MCF 10A (cell line): ENCODE results near the gene SLC39A6. TPM values are rescaled to one million over a fixed set of nuclear protein-coding genes. Genes with fewer than 3 reads are reported as not detected.
A peak's percentile ranks its signal among the peaks of the same experiment; 100 is the strongest.
"Not testable (repeated sequence)": the region's sequence is repeated elsewhere in the genome, so short reads cannot be mapped to it uniquely, and the experiment has no call there.

Experiments
- BruUV-seq: library from RNA; stranded (reverse); fragments of 400-500 nt; replicated peaks from 2 replicates; lab custom pipeline; 2021; lab: Mats Ljungman, UMichigan
- CTCF ChIA-PET: fragments of 300-600 bp; sonication (Branson Sonifier 250); formaldehyde crosslinking; extraction: SDS; loops from one replicate; lab custom pipeline; 2021; ENCODE audit warnings: antibody characterized with exemption, inconsistent platforms; lab: Yijun Ruan, JAX
- POLR2A ChIA-PET: fragments of 300-600, 350-650 bp; sonication (Branson Sonifier 250); formaldehyde crosslinking; extraction: SDS; loops from one replicate; lab custom pipeline; 2020; ENCODE audit warnings: antibody characterized with exemption, inconsistent platforms; lab: Yijun Ruan, JAX
- DNase-seq: peaks from one replicate; pipeline ENCODE4 v3.0.0-alpha.2; 2018; ENCODE audit not compliant: unreplicated experiment
- H3K27ac Mint-ChIP-seq: one replicate; pipeline ENCODE4 v1.8.0; 2022; ENCODE audit warnings: mild to moderate bottlenecking, low read depth, mixed read lengths; ENCODE audit not compliant: unreplicated experiment
- H3K27me3 Mint-ChIP-seq: one replicate; pipeline ENCODE4 v1.8.0; 2022; ENCODE audit warnings: mixed read lengths; ENCODE audit not compliant: insufficient read depth, unreplicated experiment
- H3K36me3 Mint-ChIP-seq: one replicate; pipeline ENCODE4 v1.8.0; 2022; ENCODE audit warnings: mild to moderate bottlenecking, moderate library complexity, mixed read lengths; ENCODE audit not compliant: insufficient read depth, unreplicated experiment
- H3K4me1 Mint-ChIP-seq: one replicate; pipeline ENCODE4 v1.8.0; 2022; ENCODE audit warnings: mixed read lengths; ENCODE audit not compliant: insufficient read depth, unreplicated experiment
- H3K4me3 Mint-ChIP-seq: one replicate; pipeline ENCODE4 v1.8.0; 2022; ENCODE audit warnings: mild to moderate bottlenecking, moderate library complexity, mixed read lengths; ENCODE audit not compliant: unreplicated experiment
- H3K9me3 Mint-ChIP-seq: one replicate; pipeline ENCODE4 v1.8.0; 2022; ENCODE audit warnings: mixed read lengths; ENCODE audit not compliant: unreplicated experiment
- CTCF ChIP-seq: fragments of 200-600 bp; IDR thresholded peaks from one replicate; pipeline ENCODE4 v1.8.0; 2022; ENCODE audit warnings: antibody characterized with exemption, mild to moderate bottlenecking; ENCODE audit not compliant: unreplicated experiment
- intact Hi-C: fragments of 100-400 bp; cut with micrococcal nuclease; formaldehyde crosslinking; loops from 2 replicates; pipeline ENCODE4 v1.14.1; 2022
- total RNA-seq: library from RNA; stranded (reverse); gene quantifications from 2 replicates; pipeline ENCODE4 v1.2.3, GENCODE V29; 2022

SLC39A6 gene
- total RNA-seq, 1 experiment from 2014 or later: 49.7 TPM

- peak; percentile 4 for DNase-seq
- POLR2A ChIA-PET: interaction anchor here (0.5 to 1.2 kb wide), 7 partner anchors 9 to 1631 kb away, joined by 3 to 6 read pairs (median 3); no protein-coding TSS in a partner anchor
- intact Hi-C loops: no loop called here
- BruUV-seq: no TSS peak
- Mint-ChIP-seq H3K9me3 (no peaks in the 10 kb centered on the region), H3K4me1 (peaks cover 24% of the 10 kb centered on the region), H3K4me3 (no peak overlapping the region), H3K27ac (peak overlapping the region; percentile 16), H3K27me3 (no peaks in the 10 kb centered on the region), H3K36me3 (peaks cover 64% of the 10 kb centered on the region)
- no peak for TF ChIP-seq CTCF
- CTCF ChIA-PET: interaction anchor here (0.6 to 1.0 kb wide), 3 partner anchors 59 to 108 kb away, joined by 3 to 4 read pairs (median 4); no protein-coding TSS in a partner anchor
These were observed 4.3 kb downstream of the SLC39A6 start for GRCh38 chr18:36124841-36125240.

- H3K27me3 Mint-ChIP-seq: no peaks in the 10 kb centered on the region
- POLR2A ChIA-PET: interaction anchor here (0.6 to 2.2 kb wide), 3 partner anchors 8 to 156 kb away, joined by 3 to 16 read pairs (median 3); partner anchors contain the start of gene SLC39A6
- DNase-seq: no peak
- H3K9me3 Mint-ChIP-seq: no peaks in the 10 kb centered on the region
- peaks cover 83% of the 10 kb centered on the region for H3K36me3 Mint-ChIP-seq
- BruUV-seq: no TSS peak
- H3K4me1 Mint-ChIP-seq: peaks cover 9% of the 10 kb centered on the region
- CTCF ChIA-PET: interaction anchor here (0.6 to 2.2 kb wide), 5 partner anchors 23 to 684 kb away, joined by 3 to 8 read pairs (median 3); no protein-coding TSS in a partner anchor
- no peak overlapping the region for H3K27ac Mint-ChIP-seq
- no peak overlapping the region for H3K4me3 Mint-ChIP-seq
- no peak for TF ChIP-seq CTCF
- intact Hi-C loops: no loop called here
These were observed 8.8 kb downstream of the SLC39A6 start for GRCh38 chr18:36120297-36120696.

- BruUV-seq, CTCF ChIA-PET, DNase-seq, H3K4me3 Mint-ChIP-seq, H3K27me3 Mint-ChIP-seq, intact Hi-C loops, H3K4me1 Mint-ChIP-seq, H3K9me3 Mint-ChIP-seq, H3K27ac Mint-ChIP-seq: not testable (repeated sequence)
- H3K36me3 Mint-ChIP-seq: peaks cover 84% of the 10 kb centered on the region
- POLR2A ChIA-PET: interaction anchor here (0.6 to 3.1 kb wide), 3 partner anchors 8 to 783 kb away, joined by 3 to 21 read pairs (median 5); partner anchors contain the start of genes ELP2 and SLC39A6
These were observed 12.4 kb downstream of the SLC39A6 start for GRCh38 chr18:36116771-36117170.

- CTCF ChIA-PET: interaction anchor here (0.6 kb wide), 1 partner anchor 109 kb away, joined by 3 read pairs; no protein-coding TSS in a partner anchor
- no peak for TF ChIP-seq CTCF
- POLR2A ChIA-PET: interaction anchor here (1.8 kb wide), 1 partner anchor 15 kb away, joined by 4 read pairs; the partner anchor contains the start of genes ELP2 and SLC39A6
- Mint-ChIP-seq H3K36me3 (peaks cover 87% of the 10 kb centered on the region), H3K9me3 (no peaks in the 10 kb centered on the region), H3K4me3 (no peak overlapping the region), H3K27me3 (no peaks in the 10 kb centered on the region), H3K4me1 (no peaks in the 10 kb centered on the region), H3K27ac (no peak overlapping the region)
- no peak for DNase-seq
- no TSS peak for BruUV-seq
- intact Hi-C loops: no loop called here
These were observed 14.4 kb downstream of the SLC39A6 start for GRCh38 chr18:36114738-36115137.
